Endodermal cell (in vitro differentiated cells): ENCODE results near the gene SPACA5B. TPM values are rescaled to one million over a fixed set of nuclear protein-coding genes. Genes with fewer than 3 reads are reported as not detected.
"Not testable (repeated sequence)": the region's sequence is repeated elsewhere in the genome, so short reads cannot be mapped to it uniquely, and the experiment has no call there.

Experiments used
- DNase-seq: peaks from one replicate; pipeline ENCODE4 v3.0.0-alpha.2; 2017
- H3K27ac ChIP-seq: 2 replicates; pipeline ENCODE4 v1.5.1; 2013; ENCODE audit warnings: mild to moderate bottlenecking, low read depth, low read length, moderate library complexity
- H3K27me3 ChIP-seq: 2 replicates; pipeline ENCODE4 v1.6.1; 2013; ENCODE audit warnings: mild to moderate bottlenecking, low read length, moderate library complexity; ENCODE audit not compliant: insufficient read depth, control insufficient read depth, poor library complexity, severe bottlenecking
- H3K36me3 ChIP-seq: 2 replicates; pipeline ENCODE4 v1.7.0; 2013; ENCODE audit warnings: mild to moderate bottlenecking, low read length, moderate library complexity; ENCODE audit not compliant: control insufficient read depth, insufficient read depth
- H3K4me1 ChIP-seq: one replicate; pipeline ENCODE4 v1.7.0; 2013; ENCODE audit warnings: low read length; ENCODE audit not compliant: control insufficient read depth, insufficient read depth
- H3K4me3 ChIP-seq: 2 replicates; pipeline ENCODE4 v1.5.1; 2013; ENCODE audit warnings: mild to moderate bottlenecking, low read length, moderate library complexity
- H3K9ac ChIP-seq: 2 replicates; pipeline ENCODE4 v1.6.1; 2013; ENCODE audit warnings: mild to moderate bottlenecking, low read length, moderate library complexity; ENCODE audit not compliant: poor library complexity, severe bottlenecking; ENCODE audit errors: extremely low read depth
- H3K9me3 ChIP-seq: 2 replicates; pipeline ENCODE4 v1.6.1; 2013; ENCODE audit warnings: mild to moderate bottlenecking, low read length, moderate library complexity; ENCODE audit not compliant: control insufficient read depth
- H3K27ac Mint-ChIP-seq: 2 replicates; pipeline ENCODE4 v1.8.0; 2020; ENCODE audit warnings: mixed read lengths
- H3K27me3 Mint-ChIP-seq: 2 replicates; pipeline ENCODE4 v1.8.0; 2021; ENCODE audit warnings: mild to moderate bottlenecking, mixed read lengths; ENCODE audit not compliant: insufficient read depth
- H3K36me3 Mint-ChIP-seq: 2 replicates; pipeline ENCODE4 v1.8.0; 2020; ENCODE audit warnings: low read depth, mixed read lengths
- H3K4me1 Mint-ChIP-seq: 2 replicates; pipeline ENCODE4 v1.8.0; 2020; ENCODE audit warnings: mixed read lengths
- H3K4me3 Mint-ChIP-seq: 2 replicates; pipeline ENCODE4 v1.8.0; 2020; ENCODE audit warnings: mild to moderate bottlenecking, moderate library complexity, mixed read lengths
- H3K9me3 Mint-ChIP-seq: 2 replicates; pipeline ENCODE4 v1.8.0; 2020; ENCODE audit warnings: mild to moderate bottlenecking, mixed read lengths
- CTCF ChIP-seq: fragments of 200-600 bp; sonication (generic); conservative IDR thresholded peaks from 2 replicates; pipeline ENCODE4 v1.5.0; 2021; ENCODE audit warnings: antibody characterized with exemption, mild to moderate bottlenecking
- WGBS, 2 experiments: methylation state at CpG; one replicate each; pipeline versions ENCODE4 v1.1.5 to v1.1.7; 2013; ENCODE audit warnings: missing lambda C conversion rate in 2 of 2, mixed read lengths in 1 of 2; ENCODE audit not compliant: insufficient coverage in 1 of 2, insufficient read length in 1 of 2; 5-methylcytosine and 5-hydroxymethylcytosine counted together
- long read RNA-seq, 4 experiments: library from polyadenylated mRNA in 2 of 4; library from RNA in 1 of 4; library from capped mRNA in 1 of 4; stranded (forward) in 3 of 4; unstranded in 1 of 4; transcript quantifications; one replicate each; pipeline ENCODE4 v2.0.0, GENCODE V29; 2020 to 2021; ENCODE audit warnings: inconsistent platforms in 1 of 4
- polyA plus RNA-seq, 2 experiments: library from polyadenylated mRNA; stranded (reverse); fragments of 50-300 nt; gene quantifications; one replicate each; pipeline ENCODE4 v1.2.3, GENCODE V29; 2013
- total RNA-seq, 2 donors: library from RNA; stranded (reverse); fragmentation: NEBNext Ultra II Directional in 1 of 2; extraction: Animal tissue kit (Norgen Biotek cat#: 25700) in 1 of 2; gene quantifications; 2 replicates in 1 of 2; 3 replicates in 1 of 2; pipeline ENCODE4 v1.2.1, GENCODE V29; 2021

Gene SPACA5B
- not detected for total RNA-seq
- polyA plus RNA-seq (2013, experiment 1 of 2) = not detected
- polyA plus RNA-seq (2013, experiment 2 of 2) = not detected
- long read RNA-seq, experiment 1 = 0 reads
- long read RNA-seq, experiment 2 = 0 reads
- long read RNA-seq, experiment 3 = 0 reads
- long read RNA-seq, experiment 4 = 0 reads

GRCh38 chrX:48130326-48130725 lies at the start of gene SPACA5B:
Gene SPACA5B, plus strand, starts transcription at chrX:48130626. Its CDS starts 62 bp downstream, at chrX:48130688.
- H3K27me3 Mint-ChIP-seq, H3K4me1 Mint-ChIP-seq, H3K9me3 ChIP-seq, H3K36me3 Mint-ChIP-seq, H3K27ac ChIP-seq, H3K4me3 Mint-ChIP-seq, H3K4me1 ChIP-seq, H3K4me3 ChIP-seq, DNase-seq, H3K27me3 ChIP-seq, H3K36me3 ChIP-seq, H3K9ac ChIP-seq, H3K27ac Mint-ChIP-seq: not testable (repeated sequence)
- WGBS, 2 experiments = no CpG with 5 or more reads among the region's 4 CpGs
- peaks cover 14% of the 10 kb centered on the region for H3K9me3 Mint-ChIP-seq

- no peak overlapping the region for H3K4me3 Mint-ChIP-seq
- Histone ChIP-seq H3K36me3 (no peaks in the 10 kb centered on the region), H3K4me3 (no peak overlapping the region), H3K9ac (no peak overlapping the region), H3K27ac (no peak overlapping the region), H3K27me3 (no peaks in the 10 kb centered on the region), H3K4me1 (no peaks in the 10 kb centered on the region), H3K9me3 (no peaks in the 10 kb centered on the region)
- H3K27ac Mint-ChIP-seq = no peak overlapping the region
- 8 to 60% methylated on average over 1 to 8 of the region's 9 CpGs for WGBS, 2 experiments
- peak; percentile 73 for TF ChIP-seq CTCF
- H3K36me3 Mint-ChIP-seq = no peaks in the 10 kb centered on the region
- H3K9me3 Mint-ChIP-seq = peaks cover 60% of the 10 kb centered on the region
- DNase-seq = peak; percentile 74
- peaks cover 6% of the 10 kb centered on the region for H3K4me1 Mint-ChIP-seq
- no peaks in the 10 kb centered on the region for H3K27me3 Mint-ChIP-seq
Measured at GRCh38 chrX:48083212-48083611, 47.2 kb upstream of the SPACA5B start.

GRCh38 chrX:48083706-48084105 lies 46.7 kb upstream of the SPACA5B start:
- Histone ChIP-seq H3K9me3 (no peaks in the 10 kb centered on the region), H3K27me3 (no peaks in the 10 kb centered on the region), H3K27ac (no peak overlapping the region), H3K4me1 (no peaks in the 10 kb centered on the region), H3K36me3 (no peaks in the 10 kb centered on the region), H3K9ac (no peak overlapping the region), H3K4me3 (no peak overlapping the region)
- WGBS, 2 experiments = 94% methylated on average over 3 to 5 of the region's 5 CpGs
- Mint-ChIP-seq H3K4me1 (peaks cover 6% of the 10 kb centered on the region), H3K27ac (no peak overlapping the region), H3K4me3 (no peak overlapping the region), H3K36me3 (no peaks in the 10 kb centered on the region), H3K9me3 (peaks cover 57% of the 10 kb centered on the region), H3K27me3 (no peaks in the 10 kb centered on the region)
- no peak for DNase-seq
- TF ChIP-seq CTCF = no peak

GRCh38 chrX:48086082-48086481 lies 44.3 kb upstream of the SPACA5B start:
- H3K9me3 Mint-ChIP-seq = peaks cover 56% of the 10 kb centered on the region
- H3K27ac Mint-ChIP-seq = no peak overlapping the region
- H3K36me3 Mint-ChIP-seq = no peaks in the 10 kb centered on the region
- H3K9ac ChIP-seq = no peak overlapping the region
- H3K4me1 Mint-ChIP-seq = peaks cover 6% of the 10 kb centered on the region
- H3K9me3 ChIP-seq = no peaks in the 10 kb centered on the region
- H3K4me1 ChIP-seq = no peaks in the 10 kb centered on the region
- DNase-seq = no peak
- no peaks in the 10 kb centered on the region for H3K36me3 ChIP-seq
- TF ChIP-seq CTCF = no peak
- H3K27me3 ChIP-seq = no peaks in the 10 kb centered on the region
- H3K4me3 ChIP-seq = peak overlapping the region; percentile 35
- H3K27me3 Mint-ChIP-seq = no peaks in the 10 kb centered on the region
- no peak overlapping the region for H3K4me3 Mint-ChIP-seq
- H3K27ac ChIP-seq = no peak overlapping the region
